T-helper 1 cell treated with Interleukin-12 subunit alpha and Interleukin-12 subunit beta and Interleukin-4 antibody, amounts not matched to agents 30 ng/mL and 1 ng/mL, for 36 hours (primary cell): ENCODE data around the gene CYP27A1. TPM values are rescaled to one million over a fixed set of nuclear protein-coding genes. Genes with fewer than 3 reads are reported as not detected.

Source experiments
- intact Hi-C: fragments of 100-400 bp; cut with micrococcal nuclease; formaldehyde crosslinking; loops from one replicate; pipeline ENCODE4 v1.15.1; 2024
- total RNA-seq: library from RNA; stranded (reverse); gene quantifications from 2 replicates; pipeline ENCODE4 v1.2.3, GENCODE V29; 2022

The CYP27A1 gene
- total RNA-seq, 1 donor from 2014 or later, result 0.17 TPM

- intact Hi-C loops, result no loop called here
These were observed 27.6 kb downstream of the CYP27A1 start for GRCh38 chr2:218809515-218809914.

GRCh38 chr2:218810256-218810655 lies 28.3 kb downstream of the CYP27A1 start:
- intact Hi-C loops, result no loop called here

- intact Hi-C loops, result no loop called here
These were observed 29.4 kb downstream of the CYP27A1 start for GRCh38 chr2:218811382-218811781.

DNA sequence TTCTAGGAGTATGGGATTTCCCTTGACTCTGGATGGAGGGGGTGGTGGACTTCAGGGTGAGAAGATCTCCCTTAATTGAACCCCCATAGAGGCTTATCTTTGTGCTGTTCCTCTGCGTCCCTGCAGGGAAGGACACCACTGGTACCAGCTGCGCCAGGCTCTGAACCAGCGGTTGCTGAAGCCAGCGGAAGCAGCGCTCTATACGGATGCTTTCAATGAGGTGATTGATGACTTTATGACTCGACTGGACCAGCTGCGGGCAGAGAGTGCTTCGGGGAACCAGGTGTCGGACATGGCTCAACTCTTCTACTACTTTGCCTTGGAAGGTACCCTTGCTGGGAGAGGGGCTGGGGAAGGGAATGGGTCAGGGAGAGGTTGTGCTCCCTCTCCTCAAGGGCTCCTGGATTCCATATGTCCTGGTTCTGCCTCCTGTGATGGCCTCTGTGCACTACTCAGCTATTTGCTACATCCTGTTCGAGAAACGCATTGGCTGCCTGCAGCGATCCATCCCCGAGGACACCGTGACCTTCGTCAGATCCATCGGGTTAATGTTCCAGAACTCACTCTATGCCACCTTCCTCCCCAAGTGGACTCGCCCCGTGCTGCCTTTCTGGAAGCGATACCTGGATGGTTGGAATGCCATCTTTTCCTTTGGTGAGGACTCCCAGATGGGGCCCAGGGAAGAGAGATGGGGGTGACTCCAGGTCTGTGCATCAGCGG lies 30.3 kb downstream of the CYP27A1 start:
- intact Hi-C loops, result no loop called here

DNA sequence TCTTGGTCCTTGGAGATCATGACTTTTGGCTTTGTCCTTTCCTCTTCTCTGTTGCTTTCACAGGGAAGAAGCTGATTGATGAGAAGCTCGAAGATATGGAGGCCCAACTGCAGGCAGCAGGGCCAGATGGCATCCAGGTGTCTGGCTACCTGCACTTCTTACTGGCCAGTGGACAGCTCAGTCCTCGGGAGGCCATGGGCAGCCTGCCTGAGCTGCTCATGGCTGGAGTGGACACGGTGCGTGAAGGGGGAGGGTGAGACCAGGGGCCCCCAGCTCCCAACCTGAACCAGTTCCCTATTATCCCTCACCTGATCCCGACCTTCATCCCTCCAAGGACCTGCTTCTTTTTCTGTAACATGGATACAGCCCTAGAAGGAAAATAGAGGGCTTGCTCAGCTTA lies 30.9 kb downstream of the CYP27A1 start:
- intact Hi-C loops, result no loop called here

GRCh38 chr2:218813771-218814460 lies 32.0 kb downstream of the CYP27A1 start:
- intact Hi-C loops, result no loop called here

- intact Hi-C loops, result no loop called here
These were observed 32.7 kb downstream of the CYP27A1 start for GRCh38 chr2:218814540-218815243.

DNA sequence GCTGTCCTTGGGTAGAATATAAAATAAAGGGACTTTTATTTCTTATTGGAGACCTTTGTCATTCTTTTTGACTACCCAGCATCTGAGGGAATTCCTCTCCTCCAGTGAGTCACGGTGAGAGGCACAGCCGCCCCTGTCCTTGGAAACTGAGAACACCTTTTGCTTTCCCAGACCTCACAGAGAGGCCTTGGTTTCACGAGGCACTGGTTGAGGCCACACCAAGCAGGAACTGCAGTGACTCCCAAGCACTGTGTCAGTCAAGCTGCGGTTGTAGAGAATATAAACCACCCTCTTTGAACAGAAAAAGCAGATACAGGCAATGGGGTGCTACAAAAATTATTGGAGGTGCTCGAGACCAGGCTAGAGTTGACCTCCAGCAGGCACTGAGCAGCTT lies 33.3 kb downstream of the CYP27A1 start:
- intact Hi-C loops, result no loop called here

- intact Hi-C loops, result no loop called here
These were observed 33.7 kb downstream of the CYP27A1 start for GRCh38 chr2:218815649-218816048.

GRCh38 chr2:218816561-218817011 lies 34.6 kb downstream of the CYP27A1 start:
- intact Hi-C loops, result no loop called here

GRCh38 chr2:218819093-218819492 lies 37.1 kb downstream of the CYP27A1 start:
- intact Hi-C loops, result no loop called here

DNA sequence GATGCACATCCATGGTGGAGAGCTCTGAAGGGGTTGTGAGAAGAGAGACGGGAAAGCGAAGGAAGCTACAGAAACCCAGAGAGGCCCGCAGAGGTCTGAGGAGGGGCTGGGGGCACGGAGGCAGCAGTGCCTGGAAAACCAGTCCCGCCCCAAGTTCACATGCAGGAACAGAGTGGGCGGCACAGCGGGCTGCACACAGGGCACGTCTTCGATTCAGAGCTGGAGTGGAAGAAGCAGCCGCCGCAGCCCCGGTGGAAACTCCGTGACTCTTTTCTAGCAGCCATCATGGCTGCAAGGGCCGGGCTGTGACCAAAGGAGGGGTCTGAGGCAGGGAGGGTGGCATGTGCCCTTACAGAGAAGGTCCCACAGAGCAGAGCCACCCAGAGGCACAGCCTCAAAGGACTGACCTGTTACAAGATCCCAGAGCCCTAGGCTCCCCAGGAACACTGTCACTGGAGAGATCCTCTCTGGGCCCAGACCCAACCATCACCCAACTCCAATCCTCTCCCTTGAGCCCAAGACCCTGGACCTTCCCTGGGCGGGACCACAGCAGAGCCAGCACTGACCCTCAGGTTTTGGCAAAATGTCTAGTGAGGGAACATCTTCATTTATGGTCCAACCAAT lies 38.9 kb downstream of the CYP27A1 start:
- intact Hi-C loops, result no loop called here

GRCh38 chr2:218821605-218822211 lies 39.8 kb downstream of the CYP27A1 start:
- intact Hi-C loops, result no loop called here

GRCh38 chr2:218822622-218823021 lies 40.7 kb downstream of the CYP27A1 start:
- intact Hi-C loops, result no loop called here

GRCh38 chr2:218823196-218823855 lies 41.4 kb downstream of the CYP27A1 start:
- intact Hi-C loops, result no loop called here

GRCh38 chr2:218824004-218824403 lies 42.1 kb downstream of the CYP27A1 start:
- intact Hi-C loops, result no loop called here

DNA sequence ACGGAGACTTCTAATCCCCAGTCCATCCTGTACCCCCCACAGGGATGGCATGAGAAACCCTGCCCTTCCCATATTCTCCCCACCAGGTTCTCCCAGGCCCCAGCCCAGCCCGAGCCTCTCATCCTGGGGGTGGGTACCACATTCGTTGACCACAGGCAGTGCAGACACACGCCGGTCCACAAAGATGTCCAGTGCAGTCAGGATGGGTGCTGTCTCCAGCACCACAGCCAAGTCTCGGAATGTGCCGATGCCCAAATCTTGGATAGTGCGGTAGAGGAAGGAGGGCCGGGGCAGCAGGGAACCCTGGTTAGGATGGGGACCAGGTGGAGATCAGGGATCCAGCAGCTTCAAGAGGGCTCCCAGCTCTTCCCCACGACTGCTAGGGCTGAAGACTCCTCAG lies 44.8 kb downstream of the CYP27A1 start:
- intact Hi-C loops, result no loop called here

- intact Hi-C loops, result no loop called here
These were observed 45.9 kb downstream of the CYP27A1 start for GRCh38 chr2:218827701-218828476.

- intact Hi-C loops, result no loop called here
These were observed 46.5 kb downstream of the CYP27A1 start for GRCh38 chr2:218828477-218828778.

GRCh38 chr2:218829868-218830451 lies 48.0 kb downstream of the CYP27A1 start:
- intact Hi-C loops, result no loop called here
